H9 (cell line): ENCODE data around the gene DEPP1. TPM values are rescaled to one million over a fixed set of nuclear protein-coding genes. Genes with fewer than 3 reads are reported as not detected.

Source experiments
- DNase-seq: peaks from one replicate; pipeline ENCODE4 v3.0.0-alpha.2; 2017
- H2AFZ ChIP-seq: one replicate; pipeline ENCODE4 v1.6.1; 2013; ENCODE audit warnings: mild to moderate bottlenecking, low read length, control low read depth, moderate library complexity
- H2AK5ac ChIP-seq: 2 replicates; pipeline ENCODE4 v1.6.1; 2013; ENCODE audit warnings: low read length, control low read depth, mixed read lengths; ENCODE audit not compliant: insufficient read length
- H2BK120ac ChIP-seq: one replicate; pipeline ENCODE4 v1.6.1; 2013; ENCODE audit warnings: low read depth, mild to moderate bottlenecking, low read length, control low read depth, inconsistent platforms; ENCODE audit not compliant: poor library complexity, severe bottlenecking
- H2BK12ac ChIP-seq: 2 replicates; pipeline ENCODE4 v1.6.1; 2013; ENCODE audit warnings: low read length, control low read depth, mixed read lengths, low read depth; ENCODE audit not compliant: insufficient read length
- H2BK15ac ChIP-seq: 2 replicates; pipeline ENCODE4 v1.6.1; 2013; ENCODE audit warnings: low read depth, low read length, control low read depth
- H2BK20ac ChIP-seq: one replicate; pipeline ENCODE4 v1.6.1; 2013; ENCODE audit warnings: low read depth, mild to moderate bottlenecking, low read length, control low read depth, inconsistent platforms; ENCODE audit not compliant: poor library complexity, severe bottlenecking
- H2BK5ac ChIP-seq: 2 replicates; pipeline ENCODE4 v1.6.1; 2013; ENCODE audit warnings: low read length, control low read depth, mixed read lengths; ENCODE audit not compliant: insufficient read length
- H3K14ac ChIP-seq: 2 replicates; pipeline ENCODE4 v1.6.1; 2013; ENCODE audit warnings: low read length, control low read depth; ENCODE audit not compliant: insufficient read depth
- H3K18ac ChIP-seq: 2 replicates; pipeline ENCODE4 v1.6.1; 2013; ENCODE audit warnings: low read depth, mild to moderate bottlenecking, mixed read lengths, low read length, control low read depth; ENCODE audit not compliant: insufficient read length
- H3K23ac ChIP-seq: 2 replicates; pipeline ENCODE4 v1.6.1; 2013; ENCODE audit warnings: low read length, control low read depth, mixed read lengths, low read depth; ENCODE audit not compliant: insufficient read length
- H3K23me2 ChIP-seq: 2 replicates; pipeline ENCODE4 v1.6.1; 2013; ENCODE audit warnings: low read depth, mild to moderate bottlenecking, mixed read lengths, low read length, control low read depth; ENCODE audit not compliant: insufficient read length, poor library complexity, severe bottlenecking
- H3K27ac ChIP-seq: 2 replicates; pipeline ENCODE4 v1.5.1; 2013; ENCODE audit warnings: low read length, control low read depth, mixed read lengths, low read depth; ENCODE audit not compliant: insufficient read length
- H3K27me3 ChIP-seq: 2 replicates; pipeline ENCODE4 v1.6.1; 2013; ENCODE audit warnings: low read length, control low read depth, inconsistent platforms; ENCODE audit not compliant: insufficient read depth
- H3K4ac ChIP-seq: 2 replicates; pipeline ENCODE4 v1.6.1; 2013; ENCODE audit warnings: low read depth, mild to moderate bottlenecking, control low read depth, inconsistent platforms, low read length, moderate library complexity
- H3K4me1 ChIP-seq: 2 replicates; pipeline ENCODE4 v1.6.1; 2013; ENCODE audit warnings: low read length, control low read depth, inconsistent platforms; ENCODE audit not compliant: insufficient read depth
- H3K4me2 ChIP-seq: 2 replicates; pipeline ENCODE4 v1.6.1; 2013; ENCODE audit warnings: low read length, control low read depth, mixed read lengths; ENCODE audit not compliant: insufficient read length, insufficient read depth
- H3K56ac ChIP-seq: 2 replicates; pipeline ENCODE4 v1.6.1; 2013; ENCODE audit warnings: low read depth, mild to moderate bottlenecking, mixed read lengths, low read length, control low read depth; ENCODE audit not compliant: insufficient read length
- H3K79me1 ChIP-seq: 2 replicates; pipeline ENCODE4 v1.6.1; 2013; ENCODE audit warnings: low read depth, mild to moderate bottlenecking, moderate library complexity, low read length, control low read depth, inconsistent platforms; ENCODE audit not compliant: insufficient read depth, poor library complexity, severe bottlenecking
- H3K79me2 ChIP-seq: 2 replicates; pipeline ENCODE4 v1.6.1; 2013; ENCODE audit warnings: low read length, control low read depth, inconsistent platforms; ENCODE audit not compliant: insufficient read depth
- H3K9ac ChIP-seq: 2 replicates; pipeline ENCODE4 v1.6.1; 2013; ENCODE audit warnings: low read length, control low read depth, mixed read lengths; ENCODE audit not compliant: insufficient read length; ENCODE audit errors: extremely low read depth
- H3K9me3 ChIP-seq: one replicate; pipeline ENCODE4 v1.6.1; 2013; ENCODE audit warnings: low read depth, low read length, inconsistent platforms; ENCODE audit not compliant: control insufficient read depth
- H3T11ph ChIP-seq: one replicate; pipeline ENCODE4 v1.6.1; 2013; ENCODE audit warnings: mild to moderate bottlenecking, low read length, control low read depth, inconsistent platforms
- H4K20me1 ChIP-seq: one replicate; pipeline ENCODE4 v1.6.1; 2013; ENCODE audit not compliant: control insufficient read depth, insufficient read length, insufficient read depth
- H4K5ac ChIP-seq: 2 replicates; pipeline ENCODE4 v1.6.1; 2013; ENCODE audit warnings: low read depth, mild to moderate bottlenecking, mixed read lengths, low read length, control low read depth; ENCODE audit not compliant: insufficient read length
- H4K8ac ChIP-seq: replicated peaks from 2 replicates; pipeline ENCODE4 v1.6.1; 2013; ENCODE audit warnings: low read length, control low read depth, mixed read lengths, low read depth; ENCODE audit not compliant: insufficient read length
- H4K91ac ChIP-seq: 2 replicates; pipeline ENCODE4 v1.6.1; 2013; ENCODE audit warnings: low read depth, mild to moderate bottlenecking, moderate library complexity, mixed read lengths, low read length, control low read depth; ENCODE audit not compliant: insufficient read length
- H3K27ac Mint-ChIP-seq, 3 experiments: 2 replicates in 2 of 3; 3 replicates in 1 of 3; pipeline ENCODE4 v1.8.0; 2020 to 2021; ENCODE audit warnings: mixed read lengths in 3 of 3, mild to moderate bottlenecking in 1 of 3, moderate library complexity in 1 of 3
- H3K27me3 Mint-ChIP-seq: 2 replicates; pipeline ENCODE4 v1.8.0; 2021; ENCODE audit warnings: low read depth, mild to moderate bottlenecking, moderate library complexity, mixed read lengths
- H3K36me3 Mint-ChIP-seq, 3 experiments: 2 replicates in 2 of 3; 3 replicates in 1 of 3; pipeline ENCODE4 v1.8.0; 2020 to 2021; ENCODE audit warnings: low read depth in 3 of 3, mixed read lengths in 3 of 3; ENCODE audit not compliant: insufficient read depth in 1 of 3
- H3K4me1 Mint-ChIP-seq, 2 experiments: 2 replicates each; pipeline ENCODE4 v1.8.0; 2020; ENCODE audit warnings: mixed read lengths in 2 of 2
- H3K4me3 Mint-ChIP-seq, 2 experiments: 2 replicates in 1 of 2; 3 replicates in 1 of 2; pipeline ENCODE4 v1.8.0; 2020 to 2021; ENCODE audit warnings: mild to moderate bottlenecking in 2 of 2, mixed read lengths in 2 of 2, moderate library complexity in 1 of 2
- H3K9me3 Mint-ChIP-seq, 2 experiments: 2 replicates in 1 of 2; 3 replicates in 1 of 2; pipeline ENCODE4 v1.8.0; 2020; ENCODE audit warnings: mild to moderate bottlenecking in 2 of 2, mixed read lengths in 2 of 2, moderate library complexity in 1 of 2
- CTCF ChIP-seq: fragments of 200-600 bp; sonication (generic); conservative IDR thresholded peaks from 3 replicates; pipeline ENCODE4 v1.8.0; 2021; ENCODE audit warnings: antibody characterized with exemption, mild to moderate bottlenecking
- WGBS: extraction: QIAGEN DNeasy Blood & Tissue Kit; methylation state at CpG from one replicate; pipeline ENCODE4 v1.1.7; 2013; ENCODE audit warnings: missing lambda C conversion rate, low lambda C conversion rate, mixed read lengths; ENCODE audit not compliant: insufficient read length; ENCODE audit errors: extremely low coverage; 5-methylcytosine and 5-hydroxymethylcytosine counted together
- total RNA-seq: library from RNA; stranded (reverse); gene quantifications from 2 replicates; pipeline ENCODE4 v1.2.1, GENCODE V29; 2021

DEPP1 gene
- total RNA-seq, 1 experiment from 2014 or later: 2.4 TPM

- peaks cover 11 to 37% of the 10 kb centered on the region in 2 experiments for H3K9me3 Mint-ChIP-seq
- no peak overlapping the region for H3K18ac ChIP-seq
- peaks cover 0 to 18% (median 7%) of the 10 kb centered on the region in 3 experiments; a peak in 5 of 7 replicates for H3K36me3 Mint-ChIP-seq
- no peak overlapping the region for H2AFZ ChIP-seq
- no peak overlapping the region for H3K4me3 Mint-ChIP-seq
- no peak for TF ChIP-seq CTCF
- no peaks in the 10 kb centered on the region for H3K23me2 ChIP-seq
- no peak overlapping the region for H3K56ac ChIP-seq
- no peak for DNase-seq
- no peak overlapping the region for H2BK5ac ChIP-seq
- no peak overlapping the region for H3T11ph ChIP-seq
- no peaks in the 10 kb centered on the region for H3K79me1 ChIP-seq
- no peaks in the 10 kb centered on the region for H3K9me3 ChIP-seq
- no peak overlapping the region for H2BK15ac ChIP-seq
- H2BK120ac ChIP-seq: no peak overlapping the region
- no peak overlapping the region for H3K4ac ChIP-seq
- no peak overlapping the region for H2BK12ac ChIP-seq
- no peak overlapping the region for H3K23ac ChIP-seq
- no peaks in the 10 kb centered on the region for H4K20me1 ChIP-seq
- H3K4me1 ChIP-seq: no peaks in the 10 kb centered on the region
- no peak overlapping the region for H2BK20ac ChIP-seq
- H3K14ac ChIP-seq: no peak overlapping the region
- H3K4me1 Mint-ChIP-seq: peaks cover 0 to 3% of the 10 kb centered on the region in 2 experiments; a peak in 1 of 4 replicates
- no CpG with 5 or more reads among the region's 7 CpGs for WGBS
- no peak overlapping the region for H3K9ac ChIP-seq
- no peak overlapping the region for H4K5ac ChIP-seq
- peaks cover 10% of the 10 kb centered on the region for H3K27me3 Mint-ChIP-seq
- H3K27ac Mint-ChIP-seq: no peak overlapping the region
- H2AK5ac ChIP-seq: no peak overlapping the region
- H3K27me3 ChIP-seq: no peaks in the 10 kb centered on the region
- no peaks in the 10 kb centered on the region for H3K79me2 ChIP-seq
- H3K4me2 ChIP-seq: no peak overlapping the region
- H4K91ac ChIP-seq: no peak overlapping the region
- H4K8ac ChIP-seq: no peak overlapping the region
- H3K27ac ChIP-seq: no peak overlapping the region
Measured at GRCh38 chr10:44939691-44940401, 38.8 kb downstream of the DEPP1 start.
